ENCODE data around the gene MAP3K14. TPM values are rescaled to one million over a fixed set of nuclear protein-coding genes. Genes with fewer than 3 reads are reported as not detected.

The MAP3K14 gene
- total and polyA plus RNA-seq, 12 donors: 6.7 to 24.1 (median 12.6) TPM

DNA sequence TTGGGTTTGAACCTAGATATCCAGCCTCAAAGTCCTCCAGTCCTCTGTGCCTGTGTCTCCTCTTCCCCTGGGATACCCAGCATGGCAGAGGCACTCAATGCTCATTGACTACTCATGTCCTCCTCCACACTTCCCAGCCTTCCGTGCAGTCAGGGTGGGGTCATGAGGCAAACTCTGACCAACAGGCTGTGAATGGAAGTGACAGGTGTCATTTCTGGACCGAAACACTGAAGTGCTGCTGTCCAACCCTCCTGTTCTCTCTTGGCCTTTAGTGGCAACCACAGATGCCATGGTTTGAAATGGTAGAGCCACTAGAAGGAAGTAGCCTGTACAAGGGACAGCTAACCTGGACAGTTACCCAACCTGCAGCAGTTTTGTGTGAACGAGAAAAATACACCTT is 46.7 kb upstream of the MAP3K14 start:
- intact Hi-C loops (cut with DNase I): loop anchor here in 1 of 10 donors (5.0 kb wide), 1 partner anchor 41 kb away; no protein-coding TSS in a partner anchor
- no peak for ATAC-seq
- TF ChIP-seq, protein P1, sequence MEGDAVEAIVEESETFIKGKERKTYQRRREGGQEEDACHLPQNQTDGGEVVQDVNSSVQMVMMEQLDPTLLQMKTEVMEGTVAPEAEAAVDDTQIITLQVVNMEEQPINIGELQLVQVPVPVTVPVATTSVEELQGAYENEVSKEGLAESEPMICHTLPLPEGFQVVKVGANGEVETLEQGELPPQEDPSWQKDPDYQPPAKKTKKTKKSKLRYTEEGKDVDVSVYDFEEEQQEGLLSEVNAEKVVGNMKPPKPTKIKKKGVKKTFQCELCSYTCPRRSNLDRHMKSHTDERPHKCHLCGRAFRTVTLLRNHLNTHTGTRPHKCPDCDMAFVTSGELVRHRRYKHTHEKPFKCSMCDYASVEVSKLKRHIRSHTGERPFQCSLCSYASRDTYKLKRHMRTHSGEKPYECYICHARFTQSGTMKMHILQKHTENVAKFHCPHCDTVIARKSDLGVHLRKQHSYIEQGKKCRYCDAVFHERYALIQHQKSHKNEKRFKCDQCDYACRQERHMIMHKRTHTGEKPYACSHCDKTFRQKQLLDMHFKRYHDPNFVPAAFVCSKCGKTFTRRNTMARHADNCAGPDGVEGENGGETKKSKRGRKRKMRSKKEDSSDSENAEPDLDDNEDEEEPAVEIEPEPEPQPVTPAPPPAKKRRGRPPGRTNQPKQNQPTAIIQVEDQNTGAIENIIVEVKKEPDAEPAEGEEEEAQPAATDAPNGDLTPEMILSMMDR (IDR thresholded peaks at IDR 0.05): no peak

DNA sequence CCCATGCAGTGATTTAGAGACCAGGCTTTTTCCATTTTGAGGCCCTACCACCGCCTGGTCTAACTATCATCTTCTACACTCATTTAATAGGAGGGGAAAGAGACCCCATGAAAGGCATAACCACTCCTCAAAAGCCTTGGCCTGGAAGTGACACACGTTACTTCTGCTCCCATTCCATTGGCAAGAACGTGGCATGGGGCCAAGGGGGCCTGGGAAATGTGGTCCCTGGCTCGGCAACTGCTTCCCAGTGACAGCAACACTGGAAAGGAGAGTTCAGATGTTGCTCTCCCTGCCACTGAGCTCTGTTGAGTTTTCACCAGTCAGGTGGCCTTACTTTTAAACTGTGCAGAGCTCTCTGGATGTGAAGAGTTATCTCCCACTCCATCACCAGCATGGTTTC is 45.2 kb upstream of the MAP3K14 start:
- H3K4me1 ChIP-seq: peaks cover 0 to 17% (median 4%) of the 10 kb centered on the region in 9 donors
- H3K27me3 ChIP-seq: no peaks in the 10 kb centered on the region
- ATAC-seq: no peak
- intact Hi-C loops (cut with DNase I): loop anchor here in 1 of 10 donors (5.0 kb wide), 1 partner anchor 40 kb away; no protein-coding TSS in a partner anchor
- TF ChIP-seq, protein P1 (IDR thresholded peaks at IDR 0.05): no peak
- H3K27ac ChIP-seq: no peak overlapping the region
- DNase-seq: no peak
- whole genome bisulfite sequencing, 2 donors: 75 to 82% methylated on average over 4 of the region's 4 CpGs
- H3K4me3 ChIP-seq: no peak overlapping the region
- no peaks in the 10 kb centered on the region for H3K9me3 ChIP-seq
- no peaks in the 10 kb centered on the region for H3K36me3 ChIP-seq

More for the DNA sequence above, 46.7 kb upstream of the MAP3K14 start:
- Histone ChIP-seq H3K4me3 (no peak overlapping the region), H3K27ac (no peak overlapping the region), H3K27me3 (no peaks in the 10 kb centered on the region), H3K36me3 (no peaks in the 10 kb centered on the region), H3K4me1 (peaks cover 0 to 17% (median 4%) of the 10 kb centered on the region in 9 donors), H3K9me3 (no peaks in the 10 kb centered on the region)
- DNase-seq: no peak
- 79 to 80% methylated on average over 3 of the region's 3 CpGs for WGBS, 2 donors

DNA sequence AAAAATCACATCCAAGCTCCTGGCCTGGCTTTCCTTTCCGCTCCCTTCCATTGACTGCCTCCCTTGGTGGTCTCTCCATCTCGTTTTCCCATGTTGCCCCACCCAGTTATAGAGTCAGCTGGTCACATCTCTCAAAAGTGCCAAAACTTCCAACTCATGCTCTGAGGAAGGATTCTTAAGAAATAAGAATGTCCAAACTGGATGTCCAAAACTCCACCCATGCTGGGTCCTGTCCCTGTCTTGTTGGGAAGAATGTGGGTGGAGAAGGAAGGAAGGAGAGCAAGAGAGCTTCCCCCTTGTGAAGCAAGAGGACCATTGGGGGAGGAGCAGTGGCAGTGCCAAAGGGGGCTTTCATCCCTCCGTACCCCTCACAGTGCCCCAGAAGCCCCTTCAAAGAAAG is 44.6 kb upstream of the MAP3K14 start:
- Histone ChIP-seq H3K27me3 (no peaks in the 10 kb centered on the region), H3K9me3 (no peaks in the 10 kb centered on the region), H3K4me1 (peaks cover 0 to 17% (median 4%) of the 10 kb centered on the region in 9 donors), H3K27ac (no peak overlapping the region), H3K4me3 (no peak overlapping the region), H3K36me3 (no peaks in the 10 kb centered on the region)
- DNase-seq: no peak
- ATAC-seq: peak in 2 of 8 donors; percentile 12 to 15
- TF ChIP-seq, protein P1 (IDR thresholded peaks at IDR 0.05): no peak
- 85 to 90% methylated on average over 3 of the region's 3 CpGs for WGBS, 2 donors
- intact Hi-C loops (cut with DNase I): loop anchor here in 1 of 10 donors (5.0 kb wide), 1 partner anchor 39 kb away; no protein-coding TSS in a partner anchor

DNA sequence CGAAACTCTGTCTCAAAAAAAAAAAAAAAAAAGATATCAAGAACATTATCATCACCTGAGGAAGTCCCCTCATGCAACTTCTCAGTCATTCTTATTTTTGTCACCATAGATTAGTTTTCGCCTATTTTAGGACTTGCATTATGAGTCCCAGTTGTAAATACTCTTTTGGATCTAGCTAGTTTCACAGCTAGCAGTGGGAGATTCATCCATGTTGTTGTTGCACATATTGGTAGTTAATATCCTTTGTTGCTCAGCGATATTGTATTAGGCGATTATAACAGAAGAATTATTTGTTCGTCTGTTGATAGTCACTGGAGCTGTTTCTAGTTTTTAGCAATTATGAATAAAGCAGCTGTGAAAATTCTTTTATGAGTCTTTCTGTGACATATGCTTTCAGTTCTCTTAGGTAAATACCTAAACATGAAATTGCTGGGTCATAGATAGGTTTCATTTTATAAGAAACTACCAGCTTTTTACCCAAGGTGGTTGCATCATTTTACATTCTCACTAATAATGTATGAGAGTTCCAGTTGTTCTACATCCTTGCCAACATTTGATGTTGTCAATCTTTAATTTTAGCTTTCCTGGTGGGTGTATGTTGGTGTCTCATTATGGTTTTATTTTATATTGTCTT is 40.7 kb upstream of the MAP3K14 start:
- intact Hi-C loops (cut with DNase I): no loop called here
- WGBS, 2 donors: 90 to 94% methylated on average over 5 of the region's 5 CpGs
- ATAC-seq (no peak), DNase-seq (no peak)
- TF ChIP-seq, protein P1 (IDR thresholded peaks at IDR 0.05): no peak
- Histone ChIP-seq H3K4me3 (no peak overlapping the region), H3K9me3 (no peaks in the 10 kb centered on the region), H3K27me3 (no peaks in the 10 kb centered on the region), H3K36me3 (no peaks in the 10 kb centered on the region), H3K4me1 (peaks cover 0 to 8% (median 0%) of the 10 kb centered on the region in 9 donors), H3K27ac (no peak overlapping the region)
